Measurements from ENCODE around the gene SIL1. TPM values are rescaled to one million over a fixed set of nuclear protein-coding genes. Genes with fewer than 3 reads are reported as not detected.
"Not testable (repeated sequence)": the region's sequence is repeated elsewhere in the genome, so short reads cannot be mapped to it uniquely, and the experiment has no call there.

The SIL1 gene
- total RNA-seq, 1 donor from 2014 or later = 16.1 TPM

- CTCF ChIA-PET = no interaction called here
Observed at GRCh38 chr5:139167533-139167932, 30.6 kb downstream of the SIL1 start.

GRCh38 chr5:139167063-139167462 lies 31.1 kb downstream of the SIL1 start:
- no peak overlapping the region for H3K27ac Mint-ChIP-seq
- POLR2A ChIA-PET = no interaction called here
- no peaks in the 10 kb centered on the region for H3K27me3 Mint-ChIP-seq

More at GRCh38 chr5:139167533-139167932, 30.6 kb downstream of the SIL1 start:
- no peak for TF ChIP-seq CTCF (IDR thresholded peaks at IDR 0.05)
- DNase-seq (no peak), ATAC-seq (ENCODE audit: low read depth) (no peak)
- Mint-ChIP-seq H3K4me3 (no peak overlapping the region), H3K36me3 (ENCODE audit: low read depth) (peaks cover 7% of the 10 kb centered on the region), H3K27me3 (no peaks in the 10 kb centered on the region), H3K27ac (no peak overlapping the region), H3K4me1 (peaks cover 2% of the 10 kb centered on the region), H3K9me3 (peaks cover 6% of the 10 kb centered on the region)
- POLR2A ChIA-PET = no interaction called here
- intact Hi-C loops (cut with micrococcal nuclease) = no loop called here

GRCh38 chr5:139164897-139165296 lies 33.3 kb downstream of the SIL1 start:
- H3K4me3 Mint-ChIP-seq; intact Hi-C loops (cut with micrococcal nuclease); POLR2A ChIA-PET; CTCF ChIA-PET; H3K4me1 Mint-ChIP-seq; H3K27ac Mint-ChIP-seq; DNase-seq; H3K27me3 Mint-ChIP-seq; H3K36me3 Mint-ChIP-seq (ENCODE audit: low read depth); H3K9me3 Mint-ChIP-seq; ATAC-seq (ENCODE audit: low read depth): not testable (repeated sequence)

More at GRCh38 chr5:139167063-139167462, 31.1 kb downstream of the SIL1 start:
- DNase-seq (no peak), ATAC-seq (ENCODE audit: low read depth) (no peak)
- intact Hi-C loops (cut with micrococcal nuclease) = no loop called here
- no peak for TF ChIP-seq CTCF (IDR thresholded peaks at IDR 0.05)
- Mint-ChIP-seq H3K36me3 (ENCODE audit: low read depth) (peaks cover 5% of the 10 kb centered on the region), H3K4me1 (peaks cover 2% of the 10 kb centered on the region), H3K9me3 (peaks cover 5% of the 10 kb centered on the region), H3K4me3 (no peak overlapping the region)
- CTCF ChIA-PET = no interaction called here

- Mint-ChIP-seq H3K4me3 (no peak overlapping the region), H3K36me3 (ENCODE audit: low read depth) (no peaks in the 10 kb centered on the region), H3K4me1 (peaks cover 6% of the 10 kb centered on the region), H3K27me3 (no peaks in the 10 kb centered on the region), H3K27ac (no peak overlapping the region), H3K9me3 (no peaks in the 10 kb centered on the region)
- no peak for ATAC-seq (ENCODE audit: low read depth)
- intact Hi-C loops (cut with micrococcal nuclease) = no loop called here
- DNase-seq = no peak
- TF ChIP-seq CTCF (IDR thresholded peaks at IDR 0.05) = no peak
- ChIA-PET CTCF (no interaction called here), POLR2A (no interaction called here)
Observed at GRCh38 chr5:139164020-139164419, 34.1 kb downstream of the SIL1 start.

- H3K9me3 Mint-ChIP-seq = no peaks in the 10 kb centered on the region
- no peak for TF ChIP-seq CTCF (IDR thresholded peaks at IDR 0.05)
- ATAC-seq (ENCODE audit: low read depth) (no peak), DNase-seq (no peak)
- intact Hi-C loops (cut with micrococcal nuclease) = no loop called here
- ChIA-PET POLR2A (no interaction called here), CTCF (no interaction called here)
- no peaks in the 10 kb centered on the region for H3K27me3 Mint-ChIP-seq
- no peak overlapping the region for H3K4me3 Mint-ChIP-seq
- H3K36me3 Mint-ChIP-seq (ENCODE audit: low read depth) = no peaks in the 10 kb centered on the region
- H3K27ac Mint-ChIP-seq = no peak overlapping the region
- peaks cover 6% of the 10 kb centered on the region for H3K4me1 Mint-ChIP-seq
Observed at GRCh38 chr5:139162448-139162847, 35.7 kb downstream of the SIL1 start.

GRCh38 chr5:139158791-139159190 lies 39.4 kb downstream of the SIL1 start:
- no peaks in the 10 kb centered on the region for H3K9me3 Mint-ChIP-seq
- intact Hi-C loops (cut with micrococcal nuclease) = no loop called here
- H3K4me3 Mint-ChIP-seq = no peak overlapping the region
- H3K27ac Mint-ChIP-seq = no peak overlapping the region
- ChIA-PET POLR2A (no interaction called here), CTCF (no interaction called here)
- TF ChIP-seq CTCF (IDR thresholded peaks at IDR 0.05) = no peak
- DNase-seq = no peak
- H3K36me3 Mint-ChIP-seq (ENCODE audit: low read depth) = peaks cover 7% of the 10 kb centered on the region
- H3K27me3 Mint-ChIP-seq = no peaks in the 10 kb centered on the region
- no peak for ATAC-seq (ENCODE audit: low read depth)
- H3K4me1 Mint-ChIP-seq = peaks cover 6% of the 10 kb centered on the region
